ENCODE data around the gene RBM6. TPM values are rescaled to one million over a fixed set of nuclear protein-coding genes. Genes with fewer than 3 reads are reported as not detected.
A peak's percentile ranks its signal among the peaks of the same experiment; 100 is the strongest.

The RBM6 gene
- total and polyA plus RNA-seq, 11 donors: 21.1 to 75.1 (median 32.6) TPM

GRCh38 chr3:49937090-49937489 lies 2.9 kb upstream of the RBM6 start:
- no peak for DNase-seq
- Histone ChIP-seq H3K36me3 (no peaks in the 10 kb centered on the region), H3K27me3 (no peaks in the 10 kb centered on the region), H3K4me1 (peaks cover 0 to 21% (median 14%) of the 10 kb centered on the region in 12 donors), H3K9me3 (no peaks in the 10 kb centered on the region), H3K27ac (no peak overlapping the region), H3K4me3 (no peak overlapping the region)
- intact Hi-C loops (cut with DNase I): loop anchor here in 1 of 10 donors (10.0 kb wide), 1 partner anchor 358 kb away; the partner anchor contains the start of genes HYAL3, IFRD2 and NAA80
- TF ChIP-seq, protein P1, sequence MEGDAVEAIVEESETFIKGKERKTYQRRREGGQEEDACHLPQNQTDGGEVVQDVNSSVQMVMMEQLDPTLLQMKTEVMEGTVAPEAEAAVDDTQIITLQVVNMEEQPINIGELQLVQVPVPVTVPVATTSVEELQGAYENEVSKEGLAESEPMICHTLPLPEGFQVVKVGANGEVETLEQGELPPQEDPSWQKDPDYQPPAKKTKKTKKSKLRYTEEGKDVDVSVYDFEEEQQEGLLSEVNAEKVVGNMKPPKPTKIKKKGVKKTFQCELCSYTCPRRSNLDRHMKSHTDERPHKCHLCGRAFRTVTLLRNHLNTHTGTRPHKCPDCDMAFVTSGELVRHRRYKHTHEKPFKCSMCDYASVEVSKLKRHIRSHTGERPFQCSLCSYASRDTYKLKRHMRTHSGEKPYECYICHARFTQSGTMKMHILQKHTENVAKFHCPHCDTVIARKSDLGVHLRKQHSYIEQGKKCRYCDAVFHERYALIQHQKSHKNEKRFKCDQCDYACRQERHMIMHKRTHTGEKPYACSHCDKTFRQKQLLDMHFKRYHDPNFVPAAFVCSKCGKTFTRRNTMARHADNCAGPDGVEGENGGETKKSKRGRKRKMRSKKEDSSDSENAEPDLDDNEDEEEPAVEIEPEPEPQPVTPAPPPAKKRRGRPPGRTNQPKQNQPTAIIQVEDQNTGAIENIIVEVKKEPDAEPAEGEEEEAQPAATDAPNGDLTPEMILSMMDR (IDR thresholded peaks at IDR 0.05): no peak
- no peak for TF ChIP-seq POLR2A (IDR thresholded peaks at IDR 0.05)
- 59 to 76% (median 70%) methylated on average over 3 of the region's 3 CpGs for WGBS, 4 donors
- no peak for ATAC-seq

DNA sequence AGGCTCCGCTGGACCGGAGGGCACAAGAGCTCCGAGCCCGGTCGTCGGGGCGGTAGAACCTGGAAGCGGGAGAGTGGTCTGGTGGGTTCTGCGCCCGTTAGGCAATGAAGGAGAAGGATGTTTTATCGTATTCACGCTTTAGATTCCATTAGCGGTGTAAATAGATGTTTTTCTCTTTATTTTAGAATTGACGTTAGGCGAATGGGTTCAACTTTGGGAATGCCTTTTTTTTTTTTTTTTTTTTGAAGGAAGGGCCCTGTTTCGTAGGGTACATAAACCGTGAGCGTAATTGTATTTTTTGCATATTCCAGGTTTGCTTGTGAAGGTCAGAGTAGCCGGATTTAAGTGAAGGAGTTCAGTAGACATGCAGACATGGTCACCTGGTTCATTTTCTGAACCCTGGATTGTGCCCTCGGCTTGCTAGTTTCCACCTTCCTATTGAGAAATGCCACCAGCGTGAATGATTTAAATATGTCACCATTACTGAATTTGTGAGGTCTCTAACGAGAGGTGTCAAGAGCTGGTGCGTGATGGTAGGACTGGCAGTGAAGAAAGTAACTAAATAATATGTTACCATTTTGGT lies 808 bp downstream of the RBM6 start:
- intact Hi-C loops (cut with DNase I): no loop called here
- no peak for ATAC-seq

GRCh38 chr3:49942651-49943050 lies 2.7 kb downstream of the RBM6 start:
- Histone ChIP-seq H3K27me3 (no peaks in the 10 kb centered on the region), H3K27ac (no peak overlapping the region), H3K36me3 (peaks cover 0 to 23% (median 0%) of the 10 kb centered on the region in 9 donors), H3K9me3 (no peaks in the 10 kb centered on the region), H3K4me3 (no peak overlapping the region), H3K4me1 (peaks cover 0 to 35% (median 17%) of the 10 kb centered on the region in 12 donors)
- TF ChIP-seq, protein P1 (IDR thresholded peaks at IDR 0.05): no peak
- TF ChIP-seq POLR2A (IDR thresholded peaks at IDR 0.05): no peak
- no peak for DNase-seq
- WGBS, 4 donors: 73 to 81% (median 78%) methylated on average over 2 of the region's 2 CpGs
- no peak for ATAC-seq
- intact Hi-C loops (cut with DNase I): no loop called here

More for the DNA sequence above, 808 bp downstream of the RBM6 start:
- H3K9me3 ChIP-seq: no peaks in the 10 kb centered on the region
- no peak for DNase-seq
- peak overlapping the region; percentile 42 to 99 (median 84) for H3K4me3 ChIP-seq
- H3K27ac ChIP-seq: peak overlapping the region; percentile 70 to 99 (median 94)
- peaks cover 0 to 14% (median 0%) of the 10 kb centered on the region in 9 donors for H3K36me3 ChIP-seq
- H3K27me3 ChIP-seq: no peaks in the 10 kb centered on the region
- 6 to 8% (median 7%) methylated on average over 23 of the region's 23 CpGs for WGBS, 4 donors
- TF ChIP-seq POLR2A (IDR thresholded peaks at IDR 0.05): no peak
- TF ChIP-seq, protein P1 (IDR thresholded peaks at IDR 0.05): no peak
- H3K4me1 ChIP-seq: peaks cover 0 to 32% (median 17%) of the 10 kb centered on the region in 12 donors

DNA sequence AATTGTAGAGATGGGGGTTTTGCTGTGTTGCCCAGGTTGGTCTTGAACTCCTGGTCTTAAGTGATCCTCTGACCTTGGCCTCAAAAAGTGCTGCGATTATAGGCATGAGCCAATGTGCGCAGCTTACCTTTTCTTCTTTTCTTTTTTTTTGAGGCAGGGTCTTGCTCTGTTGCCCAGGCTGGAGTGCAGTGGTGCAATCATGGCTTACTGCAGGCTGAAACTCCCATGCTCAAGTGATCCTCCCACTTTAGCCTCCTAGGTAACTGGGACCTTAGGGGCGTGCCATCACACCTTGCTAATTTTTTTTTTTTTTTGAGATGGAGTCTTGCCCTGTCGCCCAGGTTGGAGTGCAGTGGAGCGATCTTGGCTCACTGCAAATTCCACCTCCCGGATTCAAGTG lies 13.0 kb downstream of the RBM6 start:
- intact Hi-C loops (cut with DNase I): no loop called here
- no peak overlapping the region for H3K4me3 ChIP-seq
- no peak overlapping the region for H3K27ac ChIP-seq
- no peaks in the 10 kb centered on the region for H3K36me3 ChIP-seq
- no peak for DNase-seq
- no peaks in the 10 kb centered on the region for H3K9me3 ChIP-seq
- peaks cover 0 to 18% (median 12%) of the 10 kb centered on the region in 12 donors for H3K4me1 ChIP-seq
- 96 to 99% (median 97%) methylated on average over 6 of the region's 6 CpGs for WGBS, 4 donors
- H3K27me3 ChIP-seq: no peaks in the 10 kb centered on the region
- ATAC-seq: no peak
- no peak for TF ChIP-seq POLR2A (IDR thresholded peaks at IDR 0.05)
- TF ChIP-seq, protein P1 (IDR thresholded peaks at IDR 0.05): no peak

Data from heart left ventricle (tissue), 16 donors.